ENCODE measurements around the gene SPNS2. TPM values are rescaled to one million over a fixed set of nuclear protein-coding genes. Genes with fewer than 3 reads are reported as not detected.

SPNS2 gene
- total RNA-seq, 1 donor from 2014 or later = 4.3 TPM

- H3K27me3 Mint-ChIP-seq (ENCODE audit: low read depth) = no peaks in the 10 kb centered on the region
- no peak for TF ChIP-seq CTCF (conservative IDR thresholded peaks at IDR 0.05)
- no peaks in the 10 kb centered on the region for H3K4me1 Mint-ChIP-seq
- no peak for DNase-seq (ENCODE audit: low read depth, low spot score)
- H3K36me3 Mint-ChIP-seq (ENCODE audit: low read depth) = no peaks in the 10 kb centered on the region
- no peak overlapping the region for H3K27ac Mint-ChIP-seq (ENCODE audit: unreplicated experiment)
- H3K4me3 Mint-ChIP-seq = no peak overlapping the region
- no peaks in the 10 kb centered on the region for H3K9me3 Mint-ChIP-seq
Observed at GRCh38 chr17:4511199-4511932, 12.7 kb downstream of the SPNS2 start.

GRCh38 chr17:4512156-4513112 is 13.8 kb downstream of the SPNS2 start:
- no peak for TF ChIP-seq CTCF (conservative IDR thresholded peaks at IDR 0.05)
- no peaks in the 10 kb centered on the region for H3K4me1 Mint-ChIP-seq
- no peaks in the 10 kb centered on the region for H3K27me3 Mint-ChIP-seq (ENCODE audit: low read depth)
- H3K36me3 Mint-ChIP-seq (ENCODE audit: low read depth) = no peaks in the 10 kb centered on the region
- no peak overlapping the region for H3K4me3 Mint-ChIP-seq
- no peaks in the 10 kb centered on the region for H3K9me3 Mint-ChIP-seq
- peak overlapping the region; percentile 67 for H3K27ac Mint-ChIP-seq (ENCODE audit: unreplicated experiment)
- DNase-seq (ENCODE audit: low read depth, low spot score) = no peak

GRCh38 chr17:4513113-4514032 is 14.7 kb downstream of the SPNS2 start:
- H3K27me3 Mint-ChIP-seq (ENCODE audit: low read depth) = no peaks in the 10 kb centered on the region
- TF ChIP-seq CTCF (conservative IDR thresholded peaks at IDR 0.05) = no peak
- no peaks in the 10 kb centered on the region for H3K36me3 Mint-ChIP-seq (ENCODE audit: low read depth)
- H3K9me3 Mint-ChIP-seq = no peaks in the 10 kb centered on the region
- no peak overlapping the region for H3K27ac Mint-ChIP-seq (ENCODE audit: unreplicated experiment)
- H3K4me3 Mint-ChIP-seq = no peak overlapping the region
- no peak for DNase-seq (ENCODE audit: low read depth, low spot score)
- H3K4me1 Mint-ChIP-seq = peaks cover 3% of the 10 kb centered on the region

GRCh38 chr17:4514206-4514605 is 15.5 kb downstream of the SPNS2 start:
- peaks cover 3% of the 10 kb centered on the region for H3K4me1 Mint-ChIP-seq
- no peaks in the 10 kb centered on the region for H3K36me3 Mint-ChIP-seq (ENCODE audit: low read depth)
- no peaks in the 10 kb centered on the region for H3K27me3 Mint-ChIP-seq (ENCODE audit: low read depth)
- no peak for TF ChIP-seq CTCF (conservative IDR thresholded peaks at IDR 0.05)
- DNase-seq (ENCODE audit: low read depth, low spot score) = no peak
- no peaks in the 10 kb centered on the region for H3K9me3 Mint-ChIP-seq
- no peak overlapping the region for H3K27ac Mint-ChIP-seq (ENCODE audit: unreplicated experiment)
- H3K4me3 Mint-ChIP-seq = no peak overlapping the region

GRCh38 chr17:4514779-4515178 is 16.1 kb downstream of the SPNS2 start:
- Mint-ChIP-seq H3K27me3 (ENCODE audit: low read depth) (no peaks in the 10 kb centered on the region), H3K27ac (ENCODE audit: unreplicated experiment) (no peak overlapping the region), H3K36me3 (ENCODE audit: low read depth) (no peaks in the 10 kb centered on the region), H3K9me3 (no peaks in the 10 kb centered on the region), H3K4me1 (peaks cover 3% of the 10 kb centered on the region), H3K4me3 (no peak overlapping the region)
- TF ChIP-seq CTCF (conservative IDR thresholded peaks at IDR 0.05) = no peak
- no peak for DNase-seq (ENCODE audit: low read depth, low spot score)

All from neural crest cell (in vitro differentiated cells).